22Rv1 (cell line): ENCODE results near the gene CD247.

ENCODE experiments used
- ZFX ChIP-seq: fragments of 450-650 bp; IDR thresholded peaks from 2 replicates; pipeline ENCODE4 v1.6.1; 2017; ENCODE audit warnings: antibody characterized with exemption, borderline replicate concordance
- TF ChIP-seq, protein P1 (sequence below): fragments of 450-650 bp; IDR thresholded peaks from 2 replicates; pipeline ENCODE4 v1.5.1; 2017; ENCODE audit warnings: mild to moderate bottlenecking

DNA sequence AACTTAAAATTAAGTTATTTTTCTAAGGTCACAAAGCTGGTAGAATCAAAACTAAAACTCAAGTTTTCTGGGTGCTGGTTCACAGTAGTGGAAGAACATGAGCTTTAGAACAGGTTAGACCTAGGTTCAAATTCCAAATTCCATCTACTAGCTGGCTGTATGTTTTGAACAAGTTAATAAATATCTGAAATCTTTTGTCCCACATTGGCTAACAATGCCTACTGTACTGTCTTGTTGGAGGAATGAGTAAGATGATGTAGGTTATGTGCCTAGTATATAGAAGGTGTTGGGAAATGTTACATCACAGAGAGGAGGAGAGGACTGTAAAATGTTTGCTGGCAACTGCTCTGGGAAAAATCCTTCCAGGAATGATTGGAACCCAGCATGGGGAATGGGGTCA, 14.0 kb upstream of the CD247 start:
- TF ChIP-seq, protein P1, sequence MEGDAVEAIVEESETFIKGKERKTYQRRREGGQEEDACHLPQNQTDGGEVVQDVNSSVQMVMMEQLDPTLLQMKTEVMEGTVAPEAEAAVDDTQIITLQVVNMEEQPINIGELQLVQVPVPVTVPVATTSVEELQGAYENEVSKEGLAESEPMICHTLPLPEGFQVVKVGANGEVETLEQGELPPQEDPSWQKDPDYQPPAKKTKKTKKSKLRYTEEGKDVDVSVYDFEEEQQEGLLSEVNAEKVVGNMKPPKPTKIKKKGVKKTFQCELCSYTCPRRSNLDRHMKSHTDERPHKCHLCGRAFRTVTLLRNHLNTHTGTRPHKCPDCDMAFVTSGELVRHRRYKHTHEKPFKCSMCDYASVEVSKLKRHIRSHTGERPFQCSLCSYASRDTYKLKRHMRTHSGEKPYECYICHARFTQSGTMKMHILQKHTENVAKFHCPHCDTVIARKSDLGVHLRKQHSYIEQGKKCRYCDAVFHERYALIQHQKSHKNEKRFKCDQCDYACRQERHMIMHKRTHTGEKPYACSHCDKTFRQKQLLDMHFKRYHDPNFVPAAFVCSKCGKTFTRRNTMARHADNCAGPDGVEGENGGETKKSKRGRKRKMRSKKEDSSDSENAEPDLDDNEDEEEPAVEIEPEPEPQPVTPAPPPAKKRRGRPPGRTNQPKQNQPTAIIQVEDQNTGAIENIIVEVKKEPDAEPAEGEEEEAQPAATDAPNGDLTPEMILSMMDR, result no peak
- TF ChIP-seq ZFX, result no peak
